Myometrial cell (primary cell): ENCODE results near the gene GSK3A. TPM values are rescaled to one million over a fixed set of nuclear protein-coding genes. Genes with fewer than 3 reads are reported as not detected.

Experiments
- total RNA-seq: library from RNA; depleted of rRNA; stranded (reverse); fragments of >200 nt; gene quantifications from 2 replicates; pipeline ENCODE4 v1.2.3, GENCODE V29; 2015

Gene GSK3A
- 14.7 and 16.4 TPM in 2 replicates for total RNA-seq

GRCh38 chr19:42242512-42243409 is at the start of gene GSK3A:
GSK3A (minus strand) TSS chr19:42242602; CDS start chr19:42242465, 137 bp downstream.

GRCh38 chr19:42268704-42269477 is 26.5 kb upstream of the GSK3A start, which contains the start of gene CIC:
CIC (plus strand) TSS chr19:42269252; CDS start chr19:42271784, 2,532 bp downstream.

GRCh38 chr19:42254850-42255765 is 12.7 kb upstream of the GSK3A start, which contains the start of gene ERF:
ERF (minus strand) TSS chr19:42255128; CDS start chr19:42254999, 129 bp downstream.

DNA sequence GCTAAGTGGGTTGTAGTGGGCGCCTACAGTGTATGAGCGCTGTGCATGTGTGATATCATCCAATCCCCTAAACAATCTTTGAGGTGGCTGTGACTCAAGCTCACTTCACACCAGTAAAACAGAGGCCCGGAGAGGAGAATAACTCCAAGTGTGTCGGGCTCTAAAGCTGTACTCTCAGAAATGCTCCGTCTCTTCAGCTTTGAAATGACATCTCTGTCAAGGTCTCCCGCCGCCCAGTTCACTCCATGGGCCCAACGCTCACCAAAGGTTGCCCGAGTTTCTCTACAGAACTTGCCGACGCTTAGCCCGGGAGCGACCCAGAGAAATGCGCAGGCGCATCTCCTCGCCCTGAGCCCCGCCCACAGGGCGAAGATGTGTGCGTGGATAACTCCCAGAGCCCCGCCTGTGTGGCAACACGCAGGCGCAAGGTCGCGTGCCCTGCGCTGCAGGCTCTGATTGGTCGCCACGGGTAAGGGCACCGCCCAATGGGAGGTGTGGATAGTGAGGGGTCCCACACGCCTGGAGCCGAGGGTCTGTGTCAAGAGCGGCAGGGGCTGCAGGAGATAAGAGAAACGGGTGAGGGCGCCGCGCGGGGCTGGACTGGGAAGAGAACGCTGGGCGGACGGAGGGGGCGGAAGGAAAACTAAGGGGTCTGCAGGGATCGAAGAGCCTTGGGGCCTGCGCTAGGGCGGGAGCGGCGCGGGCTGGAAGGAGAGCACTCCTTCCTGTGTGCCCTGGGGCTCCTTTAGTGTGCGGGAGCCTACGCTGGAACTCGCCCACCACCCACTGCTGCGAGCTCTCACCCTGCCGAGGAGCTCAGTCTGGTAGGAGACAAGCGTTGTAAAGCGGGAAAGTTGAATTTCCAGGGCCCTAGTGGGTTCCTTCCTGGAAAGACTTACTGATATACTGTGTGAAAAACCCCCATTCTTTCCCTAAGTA is 22.3 kb downstream of the GSK3A start, which contains the start of gene ZNF526:
ZNF526 (plus strand) TSS at position 501 of the 939 bp plus-strand sequence. CDS start 4,092 bp downstream, outside the sequence.

DNA sequence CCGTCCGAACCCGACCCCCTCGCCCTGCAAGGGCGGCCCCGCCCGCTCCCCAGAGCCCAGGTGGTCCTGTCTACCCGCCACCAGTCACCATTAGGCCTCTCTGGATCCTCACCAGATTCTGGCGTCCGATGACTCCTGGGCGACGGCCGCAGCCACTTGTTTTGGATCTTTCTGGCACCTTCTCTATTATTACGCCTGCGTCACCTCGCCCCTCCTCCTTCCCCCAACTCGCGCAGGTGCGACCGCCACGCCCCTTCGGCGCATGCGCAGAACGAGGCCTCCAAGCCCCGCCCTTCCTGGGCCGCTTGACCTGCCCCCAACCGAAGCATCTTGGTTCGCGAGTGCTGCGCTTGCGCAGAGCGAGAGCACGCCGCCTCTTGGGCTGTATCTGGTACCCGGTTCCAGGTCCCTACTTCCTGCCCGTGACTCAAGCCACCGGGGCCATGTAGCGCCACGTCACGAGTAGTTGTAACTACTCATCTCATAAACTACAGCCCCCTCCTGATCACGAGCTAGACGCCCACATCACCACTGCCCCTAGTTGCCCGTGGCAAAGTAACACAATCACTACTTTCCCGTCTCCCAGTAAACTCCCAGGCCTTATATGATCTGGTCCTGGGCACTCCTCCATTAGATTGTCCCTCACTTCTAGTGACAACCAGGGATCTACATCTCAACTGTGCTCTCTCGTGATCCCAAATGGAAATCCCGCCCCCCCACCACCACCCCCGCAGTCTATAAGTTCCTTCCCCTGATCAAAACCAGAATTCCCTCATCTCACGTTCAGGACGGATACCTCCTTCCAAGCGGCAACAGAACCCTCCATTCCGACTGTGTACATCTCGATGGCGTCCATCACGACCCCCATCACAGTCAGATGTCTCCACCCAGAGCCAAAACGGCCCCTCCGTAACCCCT is 24.6 kb downstream of the GSK3A start, which contains the start of gene DEDD2:
DEDD2 (minus strand) TSS at position 158 of the 918 bp plus-strand sequence. CDS start 670 bp downstream, outside the sequence.

Other genes starting within 250 kb of the GSK3A start
- gene ATP1A3, start 248.4 kb downstream of the GSK3A start, total RNA-seq = 0.29 and 0.89 TPM in 2 replicates
- not detected in 2 replicates for gene GRIK5, start 172.4 kb downstream of the GSK3A start, total RNA-seq
- gene ZNF574, start 166.4 kb downstream of the GSK3A start, total RNA-seq = 10.6 and 10.7 TPM in 2 replicates
- under 0.01 and 0.18 TPM in 2 replicates for gene POU2F2, start 110.2 kb downstream of the GSK3A start, total RNA-seq
- 22.0 and 35.2 TPM in 2 replicates for gene DEDD2, start 24.9 kb downstream of the GSK3A start, total RNA-seq
- 5.8 TPM in 2 replicates for gene ZNF526, start 22.3 kb downstream of the GSK3A start, total RNA-seq
- gene ERF, start 12.5 kb upstream of the GSK3A start, total RNA-seq = 34.0 and 37.2 TPM in 2 replicates
- 28.5 and 34.0 TPM in 2 replicates for gene CIC, start 26.6 kb upstream of the GSK3A start, total RNA-seq
- gene PRR19, start 59.5 kb upstream of the GSK3A start, total RNA-seq = 3.2 TPM in 1 of 2 replicates, not detected in the other
- gene PAFAH1B3, start 60.0 kb upstream of the GSK3A start, total RNA-seq = 44.4 and 55.8 TPM in 2 replicates
- gene TMEM145, start 70.7 kb upstream of the GSK3A start, total RNA-seq = under 0.01 TPM in 1 of 2 replicates, not detected in the other
- gene MEGF8, start 83.0 kb upstream of the GSK3A start, total RNA-seq = 13.3 and 18.5 TPM in 2 replicates
- gene CNFN, start 147.7 kb upstream of the GSK3A start, total RNA-seq = not detected in 2 replicates
- 2.0 and 7.3 TPM in 2 replicates for gene LIPE, start 184.8 kb upstream of the GSK3A start, total RNA-seq
- gene CXCL17, start 200.3 kb upstream of the GSK3A start, total RNA-seq = not detected in 2 replicates